ENCODE data around the gene CTSD. TPM values are rescaled to one million over a fixed set of nuclear protein-coding genes. Genes with fewer than 3 reads are reported as not detected.
A peak's percentile ranks its signal among the peaks of the same experiment; 100 is the strongest.

The CTSD gene
- total RNA-seq, 2 experiments from 2014 or later = 52.0 to 58.7 TPM

DNA sequence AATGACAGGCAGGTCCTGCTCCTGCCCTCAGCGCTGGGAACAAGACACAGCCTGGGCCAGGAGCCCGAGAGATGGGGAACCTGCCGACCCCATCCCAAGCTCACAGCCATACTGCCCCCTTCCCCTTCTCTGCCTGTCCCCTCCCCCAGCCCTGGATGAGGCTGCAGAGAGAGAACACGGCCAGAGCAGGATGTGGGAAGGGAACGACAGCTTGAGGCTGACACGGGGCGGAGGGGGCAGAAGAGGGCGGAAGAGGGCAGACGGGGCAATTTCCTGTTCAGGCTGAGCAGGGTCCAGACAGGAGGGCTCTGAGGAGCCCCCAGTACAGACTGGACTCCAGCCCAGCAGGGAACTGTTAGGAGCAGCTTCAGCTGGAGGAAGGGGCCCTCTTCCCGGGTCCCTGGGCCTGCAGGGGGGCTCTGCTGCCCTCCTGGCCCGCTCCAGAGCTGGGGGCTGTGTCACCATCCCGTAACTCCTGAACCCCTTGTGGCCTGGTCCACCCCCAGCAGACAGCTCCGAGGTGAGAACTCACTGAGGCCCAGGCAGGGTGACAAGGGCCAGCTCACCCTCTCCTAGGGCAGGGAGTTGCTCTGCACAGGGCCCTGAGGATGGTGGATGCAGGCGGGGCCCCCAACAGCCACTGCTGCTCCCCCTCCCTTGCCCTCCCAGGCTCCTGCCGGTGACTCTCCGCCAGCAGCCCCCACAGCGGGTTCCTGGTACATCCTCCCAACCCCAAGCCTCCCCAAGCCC is 5.7 kb downstream of the CTSD start:
- Mint-ChIP-seq H3K4me3 (peak overlapping the region; percentile 49), H3K27ac (peak overlapping the region; percentile 83), H3K36me3 (peaks cover 8% of the 10 kb centered on the region), H3K27me3 (no peaks in the 10 kb centered on the region), H3K4me1 (ENCODE audit: low read depth) (peaks cover 57% of the 10 kb centered on the region), H3K9me3 (no peaks in the 10 kb centered on the region)
- peak; percentile 76 for DNase-seq
- ChIA-PET CTCF (interaction anchor here (0.8 to 2.6 kb wide), 2 partner anchors 64 to 75 kb away, joined by 3 to 11 read pairs; no protein-coding TSS in a partner anchor), POLR2A (interaction anchor here (1.6 kb wide), 1 partner anchor 15 kb away, joined by 4 read pairs; no protein-coding TSS in a partner anchor)
- intact Hi-C loops (cut with micrococcal nuclease) = loop anchor here (2.0 kb wide), 1 partner anchor 15 kb away; no protein-coding TSS in a partner anchor

- no peak for DNase-seq
- Mint-ChIP-seq H3K4me3 (peak overlapping the region; percentile 49), H3K27me3 (no peaks in the 10 kb centered on the region), H3K36me3 (peaks cover 9% of the 10 kb centered on the region), H3K9me3 (no peaks in the 10 kb centered on the region), H3K4me1 (ENCODE audit: low read depth) (peaks cover 50% of the 10 kb centered on the region), H3K27ac (peak overlapping the region; percentile 76)
- ChIA-PET CTCF (interaction anchor here (0.8 to 2.6 kb wide), 2 partner anchors 63 to 76 kb away, joined by 3 to 11 read pairs; no protein-coding TSS in a partner anchor), POLR2A (interaction anchor here (0.6 to 1.6 kb wide), 2 partner anchors 16 to 28 kb away, joined by 4 read pairs; no protein-coding TSS in a partner anchor)
- intact Hi-C loops (cut with micrococcal nuclease) = no loop called here
Observed at GRCh38 chr11:1756791-1757771, 6.6 kb downstream of the CTSD start.

DNA sequence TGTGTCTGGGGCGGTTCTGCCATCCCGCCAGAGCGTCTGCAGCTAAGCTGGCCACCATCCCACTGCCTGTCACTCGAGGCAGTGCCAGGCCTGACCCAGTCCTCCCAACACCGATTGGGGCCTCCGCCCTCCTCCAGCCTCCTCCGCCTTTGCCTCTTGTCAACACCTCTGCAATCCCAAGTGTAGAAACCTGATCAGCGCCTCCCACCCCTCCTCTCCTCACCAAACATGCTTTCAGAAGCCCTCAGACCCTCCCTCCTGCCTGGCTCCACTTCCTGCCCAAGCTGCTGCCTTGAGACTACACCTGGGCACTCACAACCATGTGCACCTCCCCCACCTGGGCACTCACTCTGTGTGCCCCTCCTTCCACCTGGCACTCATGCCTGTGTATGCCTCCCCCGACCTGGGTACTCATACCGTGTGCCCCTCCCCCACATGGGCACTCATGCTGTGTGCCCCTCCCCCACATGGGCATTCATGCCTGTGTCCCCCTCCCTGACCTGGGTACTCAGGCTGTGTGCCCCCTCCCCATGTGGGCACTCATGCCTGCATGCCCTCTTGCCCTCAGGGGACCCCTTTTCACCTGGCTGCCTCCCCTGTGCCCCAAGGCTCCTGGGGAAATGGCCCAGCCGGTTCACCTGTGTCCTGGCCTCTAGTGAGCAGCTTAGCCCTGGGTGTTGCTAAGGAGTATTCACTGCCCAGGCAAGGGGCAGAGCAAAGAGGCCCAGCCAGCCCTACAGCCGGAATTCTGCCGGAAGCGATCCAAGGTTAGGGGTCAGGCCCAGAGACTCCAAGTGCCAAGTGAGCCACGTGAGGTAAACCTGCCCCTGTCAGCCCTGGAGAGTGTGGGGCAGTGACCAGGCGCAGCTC is 7.8 kb downstream of the CTSD start:
- intact Hi-C loops (cut with micrococcal nuclease) = no loop called here
- CTCF ChIA-PET = interaction anchor here (0.7 to 2.6 kb wide), 2 partner anchors 62 to 125 kb away, joined by 3 to 11 read pairs; no protein-coding TSS in a partner anchor

DNA sequence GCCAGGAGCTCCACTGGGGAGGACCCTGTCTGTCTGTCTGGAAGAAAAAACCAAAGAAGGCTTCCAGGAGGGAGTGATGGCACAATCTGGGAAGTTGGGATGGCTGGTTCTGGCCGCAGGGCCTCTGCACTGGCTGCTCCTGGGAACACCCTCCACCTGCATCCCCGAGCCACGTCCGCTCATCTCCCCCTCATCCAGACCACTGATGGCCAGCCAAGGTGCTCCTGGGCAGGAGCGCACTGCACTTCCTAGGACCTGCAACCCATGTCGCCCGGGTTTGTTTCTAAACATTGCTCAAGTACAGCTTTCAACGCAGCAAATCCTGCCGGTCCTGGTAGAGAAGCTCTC is 8.4 kb downstream of the CTSD start:
- Mint-ChIP-seq H3K27me3 (peaks cover 3% of the 10 kb centered on the region), H3K4me1 (ENCODE audit: low read depth) (peaks cover 43% of the 10 kb centered on the region), H3K4me3 (no peak overlapping the region), H3K36me3 (peaks cover 9% of the 10 kb centered on the region), H3K9me3 (no peaks in the 10 kb centered on the region), H3K27ac (no peak overlapping the region)
- DNase-seq = no peak
- intact Hi-C loops (cut with micrococcal nuclease) = no loop called here
- ChIA-PET CTCF (no interaction called here), POLR2A (no interaction called here)

More for the DNA sequence above, 7.8 kb downstream of the CTSD start:
- no peaks in the 10 kb centered on the region for H3K27me3 Mint-ChIP-seq
- DNase-seq = no peak
- H3K4me1 Mint-ChIP-seq (ENCODE audit: low read depth) = peaks cover 40% of the 10 kb centered on the region
- H3K27ac Mint-ChIP-seq = no peak overlapping the region
- H3K9me3 Mint-ChIP-seq = no peaks in the 10 kb centered on the region
- POLR2A ChIA-PET = no interaction called here
- peaks cover 9% of the 10 kb centered on the region for H3K36me3 Mint-ChIP-seq
- no peak overlapping the region for H3K4me3 Mint-ChIP-seq

DNA sequence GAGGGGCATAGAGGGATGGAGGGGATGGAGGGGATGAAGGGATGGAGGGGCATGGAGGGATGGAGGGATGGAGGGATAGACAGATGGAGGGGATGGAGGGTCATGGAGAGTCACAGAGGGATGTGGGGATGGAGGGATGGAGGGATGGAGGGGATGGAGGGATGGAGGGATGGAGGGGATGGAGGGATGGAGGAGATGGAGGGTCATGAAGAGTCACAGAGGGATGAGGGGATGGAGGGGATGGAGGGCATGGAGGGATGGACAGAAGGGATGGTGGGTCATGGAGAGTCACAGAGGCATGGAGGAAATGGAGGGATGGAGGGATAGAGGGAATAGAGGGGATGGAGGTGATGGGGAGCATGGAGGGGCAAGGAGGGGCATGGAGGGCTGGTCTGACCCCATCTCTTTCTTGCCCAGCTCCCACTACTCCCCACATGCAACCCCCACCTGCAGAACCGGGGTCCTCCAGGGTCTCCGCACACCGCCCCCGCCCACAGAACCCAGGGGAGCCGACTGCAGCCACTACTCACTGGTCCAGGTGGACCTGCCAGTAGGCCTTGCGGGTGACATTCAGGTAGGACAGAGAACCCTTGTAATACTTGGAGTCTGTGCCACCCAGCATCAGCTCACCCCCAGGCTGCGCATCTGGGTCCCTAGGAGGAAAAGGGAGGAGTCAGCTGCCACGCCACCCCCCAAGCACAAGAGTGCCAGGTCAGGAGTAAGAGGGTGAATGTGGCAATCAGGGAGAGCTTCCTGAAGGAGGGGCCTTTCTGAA is 9.2 kb downstream of the CTSD start:
- intact Hi-C loops (cut with micrococcal nuclease) = no loop called here
- Mint-ChIP-seq H3K27ac (no peak overlapping the region), H3K36me3 (peaks cover 9% of the 10 kb centered on the region), H3K27me3 (peaks cover 10% of the 10 kb centered on the region), H3K4me1 (ENCODE audit: low read depth) (peaks cover 46% of the 10 kb centered on the region), H3K4me3 (no peak overlapping the region), H3K9me3 (no peaks in the 10 kb centered on the region)
- DNase-seq = no peak
- ChIA-PET POLR2A (no interaction called here), CTCF (no interaction called here)

DNA sequence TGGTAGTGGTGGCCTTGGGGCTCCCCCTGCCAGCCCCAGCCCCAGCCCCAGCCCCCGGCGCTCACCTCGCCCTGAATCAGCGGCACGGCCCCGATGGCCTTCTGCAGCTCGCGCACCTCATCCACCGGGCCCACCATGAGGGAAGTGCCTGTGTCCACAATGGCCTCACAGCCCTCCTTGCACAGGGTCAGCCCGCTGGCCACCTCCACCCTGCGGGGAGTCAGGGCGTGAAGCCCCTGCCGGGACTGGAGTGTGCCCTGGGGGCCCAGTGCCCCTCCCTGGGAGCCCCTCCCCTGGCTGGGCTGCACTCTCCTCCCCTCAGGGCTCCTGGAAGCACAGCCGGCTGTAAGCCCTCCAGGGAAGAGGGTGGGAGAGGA is 9.8 kb downstream of the CTSD start:
- intact Hi-C loops (cut with micrococcal nuclease) = no loop called here

DNA sequence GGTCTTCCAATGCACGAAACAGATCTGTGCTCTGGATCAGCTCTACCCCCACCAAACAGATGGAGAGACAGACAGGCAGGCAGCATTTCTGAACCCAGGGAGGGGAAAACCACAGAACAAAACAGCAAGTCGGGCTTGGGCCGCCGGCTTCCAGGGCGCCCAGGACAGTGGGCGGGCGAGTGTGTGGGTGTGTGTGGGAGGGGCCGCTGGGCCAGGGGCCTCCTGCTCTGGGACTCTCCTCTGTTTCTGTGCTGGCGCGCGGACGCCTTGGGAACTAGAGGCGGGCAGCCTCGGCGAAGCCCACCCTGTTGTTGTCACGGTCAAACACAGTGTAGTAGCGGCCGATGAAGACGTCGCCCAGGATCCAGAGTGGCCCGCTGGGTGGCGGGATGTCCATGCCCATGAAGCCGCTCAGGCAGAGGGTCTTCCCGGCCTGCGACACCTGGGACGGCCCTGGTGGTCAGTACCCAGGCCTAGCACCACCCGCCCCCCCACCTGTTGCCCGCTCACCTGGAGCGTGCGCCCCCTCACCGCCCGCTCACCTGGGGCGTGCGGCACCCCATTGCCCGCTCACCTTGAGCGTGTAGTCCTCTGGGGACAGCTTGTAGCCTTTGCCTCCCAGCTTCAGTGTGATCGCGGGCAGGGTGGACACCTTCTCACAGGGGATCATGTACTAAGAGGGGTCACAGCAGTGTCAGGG is 10.3 kb downstream of the CTSD start:
- Mint-ChIP-seq H3K27ac (no peak overlapping the region), H3K36me3 (peaks cover 9% of the 10 kb centered on the region), H3K9me3 (no peaks in the 10 kb centered on the region), H3K27me3 (peaks cover 12% of the 10 kb centered on the region), H3K4me1 (ENCODE audit: low read depth) (peaks cover 41% of the 10 kb centered on the region), H3K4me3 (no peak overlapping the region)
- no peak for DNase-seq
- intact Hi-C loops (cut with micrococcal nuclease) = no loop called here
- POLR2A ChIA-PET = no interaction called here
- CTCF ChIA-PET = no interaction called here

More for the DNA sequence above, 9.8 kb downstream of the CTSD start:
- peaks cover 9% of the 10 kb centered on the region for H3K36me3 Mint-ChIP-seq
- H3K4me1 Mint-ChIP-seq (ENCODE audit: low read depth) = peaks cover 46% of the 10 kb centered on the region
- no peak overlapping the region for H3K4me3 Mint-ChIP-seq
- H3K9me3 Mint-ChIP-seq = no peaks in the 10 kb centered on the region
- ChIA-PET CTCF (no interaction called here), POLR2A (no interaction called here)
- H3K27me3 Mint-ChIP-seq = peaks cover 12% of the 10 kb centered on the region
- H3K27ac Mint-ChIP-seq = no peak overlapping the region
- no peak for DNase-seq

- Mint-ChIP-seq H3K27ac (no peak overlapping the region), H3K27me3 (peaks cover 13% of the 10 kb centered on the region), H3K9me3 (no peaks in the 10 kb centered on the region), H3K4me1 (ENCODE audit: low read depth) (peaks cover 37% of the 10 kb centered on the region), H3K36me3 (peaks cover 9% of the 10 kb centered on the region), H3K4me3 (no peak overlapping the region)
- CTCF ChIA-PET = no interaction called here
- intact Hi-C loops (cut with micrococcal nuclease) = no loop called here
- POLR2A ChIA-PET = no interaction called here
- DNase-seq = no peak
Observed at GRCh38 chr11:1752907-1753228, 10.9 kb downstream of the CTSD start.

DNA sequence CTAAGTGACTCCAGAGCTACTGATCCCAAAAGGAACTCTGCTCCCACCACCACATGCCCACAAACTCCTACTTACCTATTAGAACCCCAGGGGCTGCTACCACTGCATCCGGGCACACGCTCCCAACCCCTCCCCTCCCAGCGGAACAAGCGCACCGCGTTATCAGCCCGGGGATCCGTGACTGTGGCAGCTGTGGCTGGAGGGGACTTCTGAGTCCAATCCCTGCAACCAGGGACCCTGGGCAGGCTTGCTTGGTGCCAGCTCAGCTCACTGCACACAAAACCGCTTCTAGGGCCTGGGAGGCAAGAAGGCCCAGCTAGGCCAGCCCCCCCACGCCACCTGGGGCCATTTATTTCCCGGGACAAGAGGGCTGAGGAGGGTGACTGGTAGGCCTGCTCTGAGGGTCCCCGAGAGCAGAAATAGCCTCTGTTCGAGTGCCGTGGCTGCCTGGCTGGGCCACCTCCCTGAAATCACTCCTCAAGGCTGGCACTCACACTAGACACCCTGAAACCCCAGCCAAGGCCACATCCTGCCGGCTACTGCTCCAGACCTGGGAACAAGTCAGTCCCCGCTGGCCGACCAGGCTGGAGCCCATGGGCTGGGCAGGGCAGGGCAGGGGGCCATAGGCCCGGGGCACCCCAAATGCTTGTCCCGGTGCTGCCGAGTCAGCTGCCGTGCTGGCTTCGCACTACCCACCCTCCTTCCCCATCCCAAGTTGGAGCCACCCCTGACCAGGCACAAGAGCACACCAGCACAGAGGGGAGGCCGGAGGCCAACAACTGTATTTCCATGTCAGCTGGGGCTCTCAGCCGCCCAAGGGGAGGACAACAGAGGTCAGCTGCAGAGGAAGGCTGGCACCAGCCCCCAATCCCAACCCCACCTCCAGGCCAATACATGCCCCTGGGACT is 11.5 kb downstream of the CTSD start:
- no peak overlapping the region for H3K4me3 Mint-ChIP-seq
- CTCF ChIA-PET = no interaction called here
- no peak for DNase-seq
- intact Hi-C loops (cut with micrococcal nuclease) = no loop called here
- no peaks in the 10 kb centered on the region for H3K9me3 Mint-ChIP-seq
- H3K27ac Mint-ChIP-seq = no peak overlapping the region
- POLR2A ChIA-PET = no interaction called here
- H3K27me3 Mint-ChIP-seq = peaks cover 13% of the 10 kb centered on the region
- H3K4me1 Mint-ChIP-seq (ENCODE audit: low read depth) = peaks cover 30% of the 10 kb centered on the region
- peaks cover 7% of the 10 kb centered on the region for H3K36me3 Mint-ChIP-seq

DNA sequence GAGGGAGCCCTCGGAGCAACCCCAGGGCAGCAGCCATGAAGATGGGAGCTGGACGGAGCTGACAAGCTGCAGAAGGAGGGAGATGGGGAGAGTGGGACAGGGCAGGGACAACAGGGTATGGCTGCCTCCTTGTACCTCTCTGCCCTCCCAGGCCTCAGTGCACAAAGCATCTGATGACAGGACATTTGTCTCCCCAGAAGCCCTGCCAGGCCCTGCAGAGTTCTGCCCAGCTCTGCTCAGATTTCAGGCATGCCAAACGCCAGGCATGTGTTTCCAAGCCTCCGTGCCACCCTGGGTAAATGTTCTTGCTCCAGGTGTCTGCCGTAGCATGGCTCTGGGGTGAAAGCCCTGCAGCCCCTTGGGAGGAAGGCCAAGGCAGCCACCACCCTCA is 12.2 kb downstream of the CTSD start:
- Mint-ChIP-seq H3K9me3 (no peaks in the 10 kb centered on the region), H3K4me3 (no peak overlapping the region), H3K4me1 (ENCODE audit: low read depth) (peaks cover 24% of the 10 kb centered on the region), H3K27me3 (peaks cover 13% of the 10 kb centered on the region), H3K36me3 (peaks cover 7% of the 10 kb centered on the region), H3K27ac (no peak overlapping the region)
- POLR2A ChIA-PET = no interaction called here
- CTCF ChIA-PET = no interaction called here
- intact Hi-C loops (cut with micrococcal nuclease) = no loop called here
- no peak for DNase-seq

All from activated CD4-positive, alpha-beta memory T cell treated with anti-CD3 and anti-CD28 coated beads for 36 hours (primary cell).